ENCODE measurements around the gene TRAF1. TPM values are rescaled to one million over a fixed set of nuclear protein-coding genes. Genes with fewer than 3 reads are reported as not detected.

TRAF1 gene
- polyA plus RNA-seq, 1 donor from 2014 or later = 0.89 TPM

- no peak overlapping the region for H2AFZ ChIP-seq (ENCODE audit: low read depth, low read length)
- no peaks in the 10 kb centered on the region for H3K79me2 ChIP-seq (replicated peaks; ENCODE audit: insufficient read depth, low read length)
- TF ChIP-seq CTCF (IDR thresholded peaks at IDR 0.05; ENCODE audit: poor library complexity, severe bottlenecking) = no peak
- TF ChIP-seq EZH2 (IDR thresholded peaks at IDR 0.05; ENCODE audit: borderline replicate concordance, insufficient read depth, low read length, poor library complexity, severe bottlenecking) = no peak
- no peak for TF ChIP-seq TAF1 (IDR thresholded peaks at IDR 0.05; ENCODE audit: low read depth)
- TF ChIP-seq REST (IDR thresholded peaks at IDR 0.05; ENCODE audit: borderline replicate concordance) = no peak
- H3K27me3 ChIP-seq (ENCODE audit: insufficient read depth, low read depth, low read length) = no peaks in the 10 kb centered on the region
- H3K9ac ChIP-seq (ENCODE audit: low read length) = no peak overlapping the region
- H3K27ac ChIP-seq (ENCODE audit: low read length) = no peak overlapping the region
- no peaks in the 10 kb centered on the region for H4K20me1 ChIP-seq (ENCODE audit: insufficient read depth)
- no peaks in the 10 kb centered on the region for H3F3A ChIP-seq (ENCODE audit: insufficient read depth, low read length, poor library complexity, severe bottlenecking)
- H3K4me2 ChIP-seq (ENCODE audit: low read length) = no peak overlapping the region
- no peaks in the 10 kb centered on the region for H3K36me3 ChIP-seq (ENCODE audit: insufficient read depth, low read length)
- no peaks in the 10 kb centered on the region for H3K9me2 ChIP-seq (ENCODE audit: insufficient read depth, low read length)
- no peaks in the 10 kb centered on the region for H3K9me3 ChIP-seq (ENCODE audit: low read length)
- H3K4me3 ChIP-seq (ENCODE audit: low read length) = no peak overlapping the region
Measured at GRCh38 chr9:120904061-120904977, 22.3 kb downstream of the TRAF1 start.

GRCh38 chr9:120902569-120903535 is 23.7 kb downstream of the TRAF1 start:
- Histone ChIP-seq H3F3A (ENCODE audit: insufficient read depth, low read length, poor library complexity, severe bottlenecking) (no peaks in the 10 kb centered on the region), H2AFZ (ENCODE audit: low read depth, low read length) (no peak overlapping the region), H3K9me2 (ENCODE audit: insufficient read depth, low read length) (no peaks in the 10 kb centered on the region), H3K4me3 (ENCODE audit: low read length) (no peak overlapping the region), H3K4me2 (ENCODE audit: low read length) (no peak overlapping the region), H4K20me1 (ENCODE audit: insufficient read depth) (no peaks in the 10 kb centered on the region), H3K36me3 (ENCODE audit: insufficient read depth, low read length) (no peaks in the 10 kb centered on the region), H3K9me3 (ENCODE audit: low read length) (no peaks in the 10 kb centered on the region), H3K27ac (ENCODE audit: low read length) (no peak overlapping the region), H3K9ac (ENCODE audit: low read length) (no peak overlapping the region), H3K79me2 (replicated peaks; ENCODE audit: insufficient read depth, low read length) (no peaks in the 10 kb centered on the region), H3K27me3 (ENCODE audit: insufficient read depth, low read depth, low read length) (no peaks in the 10 kb centered on the region)
- no peak for TF ChIP-seq CTCF (IDR thresholded peaks at IDR 0.05; ENCODE audit: poor library complexity, severe bottlenecking)
- no peak for TF ChIP-seq TAF1 (IDR thresholded peaks at IDR 0.05; ENCODE audit: low read depth)
- no peak for TF ChIP-seq MXI1 (conservative IDR thresholded peaks at IDR 0.05; ENCODE audit: poor library complexity, severe bottlenecking)

Data from neural cell (in vitro differentiated cells).